NCI-H82 treated with DMSO at 0.1 percent for 48 hours (cell line): ENCODE measurements around the gene OMA1.
A peak's percentile ranks its signal among the peaks of the same experiment; 100 is the strongest.

Experiments
- DNase-seq: peaks from one replicate; lab custom pipeline; 2025; ENCODE audit not compliant: unreplicated experiment; lab: John Stamatoyannopoulos, UW

OMA1 gene

GRCh38 chr1:58460469-58460868, 86.1 kb downstream of the OMA1 start:
- no peak for DNase-seq

GRCh38 chr1:58459911-58460310, 86.6 kb downstream of the OMA1 start:
- no peak for DNase-seq

GRCh38 chr1:58457023-58457635, 89.4 kb downstream of the OMA1 start:
- DNase-seq: no peak

- no peak for DNase-seq
These were observed 90.1 kb downstream of the OMA1 start for GRCh38 chr1:58456470-58456869.

GRCh38 chr1:58454807-58455206, 91.7 kb downstream of the OMA1 start:
- no peak for DNase-seq

- DNase-seq: no peak
These were observed 92.1 kb downstream of the OMA1 start for GRCh38 chr1:58454385-58454784.

- no peak for DNase-seq
These were observed 94.8 kb downstream of the OMA1 start for GRCh38 chr1:58451560-58452191.

GRCh38 chr1:58447886-58448285, 98.6 kb downstream of the OMA1 start:
- peak; percentile 59 for DNase-seq

- no peak for DNase-seq
These were observed 99.5 kb downstream of the OMA1 start for GRCh38 chr1:58447042-58447441.

GRCh38 chr1:58446368-58446767, 100.2 kb downstream of the OMA1 start:
- DNase-seq: no peak

GRCh38 chr1:58443986-58444868, 102.3 kb downstream of the OMA1 start:
- no peak for DNase-seq

GRCh38 chr1:58442114-58442513, 104.4 kb downstream of the OMA1 start:
- DNase-seq: no peak

GRCh38 chr1:58441699-58442098, 104.8 kb downstream of the OMA1 start:
- peak; percentile 14 for DNase-seq

- DNase-seq: no peak
These were observed 105.8 kb downstream of the OMA1 start for GRCh38 chr1:58440696-58441095.

- DNase-seq: no peak
These were observed 106.6 kb downstream of the OMA1 start for GRCh38 chr1:58439946-58440345.

GRCh38 chr1:58438468-58438867, 108.1 kb downstream of the OMA1 start:
- DNase-seq: no peak

GRCh38 chr1:58437623-58438022, 108.9 kb downstream of the OMA1 start:
- no peak for DNase-seq

GRCh38 chr1:58436615-58437297, 109.8 kb downstream of the OMA1 start:
- no peak for DNase-seq

- DNase-seq: no peak
These were observed 111.2 kb downstream of the OMA1 start for GRCh38 chr1:58435376-58435775.

- no peak for DNase-seq
These were observed 111.9 kb downstream of the OMA1 start for GRCh38 chr1:58434607-58435006.

GRCh38 chr1:58434181-58434580, 112.3 kb downstream of the OMA1 start:
- DNase-seq: no peak
